ENCODE measurements around the gene GNA12. TPM values are rescaled to one million over a fixed set of nuclear protein-coding genes. Genes with fewer than 3 reads are reported as not detected.

The GNA12 gene
- total and polyA plus RNA-seq, 4 experiments from 2014 or later, result 4.4 to 16.6 (median 12.6) TPM

DNA sequence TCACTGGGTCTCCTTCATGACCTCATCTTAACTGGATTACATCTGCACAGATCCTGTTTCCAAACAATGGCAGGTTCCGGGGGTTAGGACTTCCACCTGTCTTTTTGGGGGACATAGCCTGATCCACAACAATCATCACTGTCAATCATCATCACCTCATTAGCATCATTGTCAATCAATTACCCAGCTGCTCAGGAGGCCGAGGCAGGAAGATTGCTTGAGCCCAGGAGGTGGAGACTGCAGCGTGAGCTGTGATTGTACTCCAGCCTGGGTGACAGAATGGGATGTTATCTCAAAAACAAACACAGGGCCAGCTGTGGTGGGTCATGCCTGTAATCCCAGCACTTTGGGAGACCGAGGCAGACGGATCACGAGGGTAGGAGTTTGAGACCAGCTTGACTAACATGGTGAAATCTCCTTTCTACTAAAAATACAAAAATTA, 137.4 kb downstream of the GNA12 start:
- Mint-ChIP-seq H3K36me3 (no peaks in the 10 kb centered on the region), H3K4me3 (no peak overlapping the region), H3K4me1 (peaks cover 17 to 26% (median 23%) of the 10 kb centered on the region in 4 donors), H3K9me3 (no peaks in the 10 kb centered on the region), H3K27ac (no peak overlapping the region), H3K27me3 (no peaks in the 10 kb centered on the region)
- Histone ChIP-seq H3K27ac (ENCODE audit: low read depth, low read length) (no peak overlapping the region), H3K9me3 (ENCODE audit: control insufficient read depth in 1 of 2, low read length in 2 of 2) (no peaks in the 10 kb centered on the region), H3K4me3 (ENCODE audit: low read length in 2 of 2) (no peak overlapping the region), H3K27me3 (ENCODE audit: insufficient read depth, low read length) (no peaks in the 10 kb centered on the region), H3K36me3 (ENCODE audit: insufficient read depth, low read length) (no peaks in the 10 kb centered on the region), H3K4me1 (ENCODE audit: insufficient read depth, low read length) (peaks cover 30% of the 10 kb centered on the region)
- ChIA-PET POLR2A (ENCODE audit: partially characterized antibody) (no interaction called here), CTCF (ENCODE audit: partially characterized antibody) (interaction anchor here (5.7 to 16.2 kb wide), 2 partner anchors 13 to 37 kb away, joined by 64 to 220 read pairs; no protein-coding TSS in a partner anchor)
- intact Hi-C loops (cut with micrococcal nuclease), result no loop called here
- no peak for DNase-seq

DNA sequence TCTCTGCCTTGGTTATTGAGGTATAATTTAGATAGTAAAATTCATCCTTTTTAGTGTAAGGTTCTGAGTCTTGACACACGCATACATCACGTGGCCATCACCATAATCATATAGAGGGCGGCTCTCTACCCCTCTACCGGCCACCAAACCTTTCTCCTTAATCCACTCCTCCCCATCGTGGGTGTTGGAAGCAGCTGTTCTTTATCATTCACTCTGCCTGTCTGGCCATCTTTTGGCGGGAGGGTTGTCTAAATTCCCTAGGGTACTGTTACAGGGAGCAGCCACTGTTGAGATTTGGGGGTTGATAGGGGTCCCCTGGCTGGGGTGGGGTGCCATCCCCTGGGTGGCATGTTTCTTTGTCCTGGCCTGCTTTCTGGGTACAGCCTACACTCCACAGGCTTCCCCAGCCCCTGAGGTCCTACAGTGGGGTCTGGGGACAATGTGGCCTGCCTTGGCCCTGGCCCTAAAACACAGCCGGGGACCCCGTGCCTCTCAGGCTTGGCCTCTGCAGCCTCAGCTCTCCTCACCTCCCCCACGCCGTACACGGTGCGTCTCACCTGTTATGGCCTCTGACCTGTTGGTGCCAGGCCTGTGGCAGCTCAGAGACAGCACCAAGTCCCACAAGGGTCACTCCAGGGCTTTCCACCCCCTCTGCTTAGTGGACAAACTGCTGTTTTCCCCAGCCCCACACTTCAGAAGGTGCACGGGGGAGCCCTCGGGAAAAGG, 138.6 kb downstream of the GNA12 start:
- no peak overlapping the region for H3K27ac ChIP-seq (ENCODE audit: low read depth, low read length)
- Mint-ChIP-seq H3K9me3 (no peaks in the 10 kb centered on the region), H3K36me3 (no peaks in the 10 kb centered on the region), H3K4me3 (no peak overlapping the region), H3K27me3 (no peaks in the 10 kb centered on the region), H3K4me1 (peaks cover 9 to 16% (median 14%) of the 10 kb centered on the region in 4 donors), H3K27ac (peak overlapping the region in 1 of 7 donors; percentile 38)
- H3K9me3 ChIP-seq (ENCODE audit: control insufficient read depth in 1 of 2, low read length in 2 of 2), result no peaks in the 10 kb centered on the region
- intact Hi-C loops (cut with micrococcal nuclease), result no loop called here
- no peak for DNase-seq
- no peaks in the 10 kb centered on the region for H3K27me3 ChIP-seq (ENCODE audit: insufficient read depth, low read length)
- no peak overlapping the region for H3K4me3 ChIP-seq (ENCODE audit: low read length in 2 of 2)
- ChIA-PET CTCF (ENCODE audit: partially characterized antibody) (interaction anchor here (0.6 to 16.2 kb wide), 4 partner anchors 11 to 253 kb away, joined by 3 to 220 read pairs (median 3); no protein-coding TSS in a partner anchor), POLR2A (ENCODE audit: partially characterized antibody) (no interaction called here)
- no peaks in the 10 kb centered on the region for H3K36me3 ChIP-seq (ENCODE audit: insufficient read depth, low read length)
- peaks cover 18% of the 10 kb centered on the region for H3K4me1 ChIP-seq (ENCODE audit: insufficient read depth, low read length)

DNA sequence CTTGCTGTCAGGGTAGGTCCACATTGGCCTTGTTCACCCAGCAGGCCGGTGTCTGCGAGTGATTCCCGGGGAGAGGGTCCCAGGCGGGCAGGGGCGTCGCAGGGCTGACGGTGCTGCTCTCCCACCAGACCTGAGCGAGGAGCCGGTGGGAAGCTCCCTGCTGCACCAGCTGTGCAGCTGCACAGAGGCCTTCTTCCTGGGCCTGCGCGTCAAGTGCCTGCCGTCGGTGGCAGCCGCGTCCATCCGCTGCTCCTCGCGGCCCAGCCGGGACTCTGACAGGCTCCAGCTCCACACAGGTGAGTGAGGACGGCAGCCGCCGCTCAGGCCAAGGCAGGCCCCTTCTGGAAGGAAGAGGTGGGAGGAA, 141.5 kb downstream of the GNA12 start:
- intact Hi-C loops (cut with micrococcal nuclease), result no loop called here
- DNase-seq, result no peak
- Mint-ChIP-seq H3K4me1 (peaks cover 18 to 25% (median 22%) of the 10 kb centered on the region in 4 donors), H3K9me3 (no peaks in the 10 kb centered on the region), H3K27me3 (no peaks in the 10 kb centered on the region), H3K27ac (peak overlapping the region in 2 of 7 donors; percentile 43 to 81), H3K36me3 (no peaks in the 10 kb centered on the region), H3K4me3 (no peak overlapping the region)
- Histone ChIP-seq H3K9me3 (ENCODE audit: control insufficient read depth in 1 of 2, low read length in 2 of 2) (no peaks in the 10 kb centered on the region), H3K27ac (ENCODE audit: low read depth, low read length) (no peak overlapping the region), H3K36me3 (ENCODE audit: insufficient read depth, low read length) (no peaks in the 10 kb centered on the region), H3K4me3 (ENCODE audit: low read length in 2 of 2) (no peak overlapping the region), H3K4me1 (ENCODE audit: insufficient read depth, low read length) (peaks cover 21% of the 10 kb centered on the region), H3K27me3 (ENCODE audit: insufficient read depth, low read length) (no peaks in the 10 kb centered on the region)
- CTCF ChIA-PET (ENCODE audit: partially characterized antibody), result interaction anchor here (0.9 kb wide), 1 partner anchor 21 kb away, joined by 4 read pairs; no protein-coding TSS in a partner anchor
- POLR2A ChIA-PET (ENCODE audit: partially characterized antibody), result interaction anchor here (1.2 kb wide), 1 partner anchor 13 kb away, joined by 3 read pairs; no protein-coding TSS in a partner anchor

DNA sequence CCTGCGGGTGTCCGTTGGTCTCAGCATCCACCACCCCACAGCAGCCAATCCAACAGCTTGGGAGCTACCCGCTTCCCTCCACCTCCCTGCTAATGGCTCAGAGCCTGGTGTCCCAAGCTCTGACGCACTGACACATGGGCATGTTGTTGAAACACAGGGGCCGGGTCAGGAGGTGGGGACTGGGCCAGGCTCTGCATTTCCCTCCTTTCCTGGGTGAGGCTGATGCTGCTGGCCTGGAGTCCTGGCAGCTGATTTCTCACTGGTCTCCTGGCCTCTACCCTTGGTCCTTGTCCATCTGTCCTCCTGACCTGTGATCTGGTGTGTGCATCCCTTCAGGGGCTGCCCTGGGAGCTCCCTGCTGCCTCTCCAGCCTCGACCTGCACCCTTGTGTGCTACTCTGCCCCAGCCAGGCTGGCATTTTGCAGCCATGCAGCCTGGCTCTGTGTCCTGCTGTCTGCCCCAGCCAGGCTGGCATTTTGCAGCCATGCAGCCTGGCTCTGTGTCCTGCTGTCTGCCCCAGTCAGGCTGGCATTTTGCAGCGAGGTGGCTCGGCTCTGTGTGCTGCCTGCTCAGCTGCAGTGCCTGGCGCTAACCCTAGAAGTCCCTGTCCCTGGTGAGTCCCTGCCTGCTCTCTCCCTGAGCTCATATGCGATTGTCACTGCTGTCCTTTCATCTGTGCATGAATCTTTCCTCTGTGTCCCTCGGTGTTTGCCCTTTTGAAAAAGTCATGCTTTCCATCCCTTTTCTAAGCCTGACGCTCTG, 142.1 kb downstream of the GNA12 start:
- ChIA-PET CTCF (ENCODE audit: partially characterized antibody) (interaction anchor here (0.8 to 6.0 kb wide), 3 partner anchors 8 to 30 kb away, joined by 3 to 85 read pairs (median 4); no protein-coding TSS in a partner anchor), POLR2A (ENCODE audit: partially characterized antibody) (interaction anchor here (1.2 kb wide), 1 partner anchor 13 kb away, joined by 3 read pairs; no protein-coding TSS in a partner anchor)
- no peak for DNase-seq
- H3K4me1 Mint-ChIP-seq, result peaks cover 18 to 25% (median 22%) of the 10 kb centered on the region in 4 donors
- peaks cover 21% of the 10 kb centered on the region for H3K4me1 ChIP-seq (ENCODE audit: insufficient read depth, low read length)
- no peaks in the 10 kb centered on the region for H3K9me3 Mint-ChIP-seq
- H3K36me3 ChIP-seq (ENCODE audit: insufficient read depth, low read length), result no peaks in the 10 kb centered on the region
- no peaks in the 10 kb centered on the region for H3K27me3 ChIP-seq (ENCODE audit: insufficient read depth, low read length)
- peak overlapping the region in 1 of 8 donors; percentile 15 for H3K4me3 Mint-ChIP-seq
- no peaks in the 10 kb centered on the region for H3K9me3 ChIP-seq (ENCODE audit: control insufficient read depth in 1 of 2, low read length in 2 of 2)
- H3K27ac Mint-ChIP-seq, result peak overlapping the region in 4 of 7 donors; percentile 43 to 81 (median 56)
- no peaks in the 10 kb centered on the region for H3K36me3 Mint-ChIP-seq
- H3K4me3 ChIP-seq (ENCODE audit: low read length in 2 of 2), result no peak overlapping the region
- no peak overlapping the region for H3K27ac ChIP-seq (ENCODE audit: low read depth, low read length)
- no peaks in the 10 kb centered on the region for H3K27me3 Mint-ChIP-seq
- intact Hi-C loops (cut with micrococcal nuclease), result no loop called here

DNA sequence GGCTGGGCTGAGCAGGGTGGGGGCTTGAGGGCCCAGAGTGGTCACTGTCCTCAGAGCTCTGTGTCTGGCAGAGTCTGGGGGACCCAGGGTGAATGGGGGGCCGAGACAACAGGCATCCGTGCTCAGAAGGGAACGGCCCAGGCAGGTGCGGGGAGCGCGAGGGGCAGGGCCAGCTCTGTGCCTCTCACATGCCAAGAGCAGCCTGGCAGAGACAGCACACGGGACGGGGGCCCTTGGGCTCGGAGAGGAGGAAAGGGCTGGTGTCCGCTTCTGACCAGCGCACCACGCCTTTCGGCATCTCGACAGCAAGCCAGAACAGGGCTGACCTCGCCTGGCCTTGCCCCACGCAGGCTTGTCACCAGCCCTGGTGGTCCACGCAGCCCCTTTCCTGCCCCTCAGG, 142.7 kb downstream of the GNA12 start:
- H3K36me3 ChIP-seq (ENCODE audit: insufficient read depth, low read length), result no peaks in the 10 kb centered on the region
- Mint-ChIP-seq H3K27me3 (no peaks in the 10 kb centered on the region), H3K9me3 (no peaks in the 10 kb centered on the region), H3K4me1 (peaks cover 18 to 25% (median 22%) of the 10 kb centered on the region in 4 donors), H3K4me3 (no peak overlapping the region), H3K36me3 (no peaks in the 10 kb centered on the region), H3K27ac (no peak overlapping the region)
- no peaks in the 10 kb centered on the region for H3K27me3 ChIP-seq (ENCODE audit: insufficient read depth, low read length)
- H3K4me3 ChIP-seq (ENCODE audit: low read length in 2 of 2), result no peak overlapping the region
- no peak for DNase-seq
- intact Hi-C loops (cut with micrococcal nuclease), result no loop called here
- ChIA-PET POLR2A (ENCODE audit: partially characterized antibody) (interaction anchor here (1.2 to 3.3 kb wide), 2 partner anchors 9 to 14 kb away, joined by 3 to 57 read pairs; no protein-coding TSS in a partner anchor), CTCF (ENCODE audit: partially characterized antibody) (interaction anchor here (0.8 to 6.0 kb wide), 2 partner anchors 9 to 30 kb away, joined by 3 to 85 read pairs; no protein-coding TSS in a partner anchor)
- no peaks in the 10 kb centered on the region for H3K9me3 ChIP-seq (ENCODE audit: control insufficient read depth in 1 of 2, low read length in 2 of 2)
- no peak overlapping the region for H3K27ac ChIP-seq (ENCODE audit: low read depth, low read length)
- H3K4me1 ChIP-seq (ENCODE audit: insufficient read depth, low read length), result peaks cover 21% of the 10 kb centered on the region

DNA sequence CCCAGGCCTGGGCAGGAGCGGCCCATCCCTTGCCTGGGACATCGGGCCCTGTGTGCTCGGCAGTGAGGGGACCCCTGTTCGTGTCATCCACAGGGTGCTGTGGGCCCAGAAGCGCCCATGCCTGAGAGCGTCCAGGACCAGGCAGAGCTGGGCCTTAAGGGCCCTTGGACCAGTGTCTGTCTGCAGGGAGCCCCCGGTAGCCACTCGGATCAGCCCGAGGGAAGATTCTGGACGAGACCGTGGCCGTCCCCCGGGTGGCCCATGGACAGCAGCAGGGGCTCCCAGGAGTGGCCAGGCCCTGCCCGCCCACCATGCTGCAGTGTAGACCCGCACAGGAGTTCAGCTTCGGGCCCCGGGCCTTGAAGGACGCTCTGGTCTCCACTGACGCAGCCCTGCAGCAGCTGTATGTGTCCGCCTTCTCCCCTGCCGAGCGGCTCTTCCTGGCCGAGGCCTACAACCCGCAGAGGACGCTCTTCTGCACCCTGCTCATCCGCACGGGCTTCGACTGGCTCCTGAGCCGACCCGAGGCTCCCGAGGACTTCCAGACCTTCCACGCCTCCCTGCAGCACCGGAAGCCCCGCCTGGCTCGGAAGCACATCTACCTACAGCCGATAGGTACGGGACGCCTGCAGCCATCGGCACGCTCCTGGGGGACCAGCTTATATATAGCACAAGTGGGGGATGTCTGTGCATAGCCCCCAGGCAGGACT, 143.8 kb downstream of the GNA12 start:
- Histone ChIP-seq H3K9me3 (ENCODE audit: control insufficient read depth in 1 of 2, low read length in 2 of 2) (no peaks in the 10 kb centered on the region), H3K27ac (ENCODE audit: low read depth, low read length) (no peak overlapping the region), H3K4me3 (ENCODE audit: low read length in 2 of 2) (no peak overlapping the region), H3K4me1 (ENCODE audit: insufficient read depth, low read length) (peaks cover 21% of the 10 kb centered on the region), H3K27me3 (ENCODE audit: insufficient read depth, low read length) (no peaks in the 10 kb centered on the region), H3K36me3 (ENCODE audit: insufficient read depth, low read length) (no peaks in the 10 kb centered on the region)
- no peak for DNase-seq
- CTCF ChIA-PET (ENCODE audit: partially characterized antibody), result interaction anchor here (2.0 to 6.0 kb wide), 3 partner anchors 10 to 29 kb away, joined by 14 to 85 read pairs (median 16); no protein-coding TSS in a partner anchor
- H3K36me3 Mint-ChIP-seq, result no peaks in the 10 kb centered on the region
- peak overlapping the region in 2 of 7 donors; percentile 57 to 74 for H3K27ac Mint-ChIP-seq
- H3K27me3 Mint-ChIP-seq, result no peaks in the 10 kb centered on the region
- peaks cover 18 to 25% (median 22%) of the 10 kb centered on the region in 4 donors for H3K4me1 Mint-ChIP-seq
- H3K4me3 Mint-ChIP-seq, result peak overlapping the region in 2 of 8 donors; percentile 9 to 74
- intact Hi-C loops (cut with micrococcal nuclease), result no loop called here
- H3K9me3 Mint-ChIP-seq, result no peaks in the 10 kb centered on the region
- POLR2A ChIA-PET (ENCODE audit: partially characterized antibody), result interaction anchor here (2.6 to 3.3 kb wide), 2 partner anchors 10 to 16 kb away, joined by 13 to 57 read pairs; no protein-coding TSS in a partner anchor
